ENCODE data around the gene CDC42EP1. TPM values are rescaled to one million over a fixed set of nuclear protein-coding genes. Genes with fewer than 3 reads are reported as not detected.
"Not testable (repeated sequence)": the region's sequence is repeated elsewhere in the genome, so short reads cannot be mapped to it uniquely, and the experiment has no call there.

CDC42EP1 gene
- total RNA-seq, 4 donors from 2014 or later: 22.3 to 41.0 (median 34.7) TPM

GRCh38 chr22:37521236-37521739 lies 39.0 kb upstream of the CDC42EP1 start:
- no peak overlapping the region for H3K4me3 ChIP-seq
- H3K27me3 ChIP-seq: no peaks in the 10 kb centered on the region
- H3K9me3 ChIP-seq: no peaks in the 10 kb centered on the region
- peak overlapping the region in 3 of 4 donors; percentile 12 to 85 (median 65) for H3K27ac ChIP-seq
- H3K4me1 ChIP-seq: peaks cover 0 to 34% (median 10%) of the 10 kb centered on the region in 4 donors
- DNase-seq: peak in 2 of 3 donors; percentile 77 to 81
- H3K36me3 ChIP-seq: peaks cover 0 to under 1% (median 0%) of the 10 kb centered on the region in 3 donors
- TF ChIP-seq CTCF (IDR thresholded peaks at IDR 0.05) (no peak), POLR2A (IDR thresholded peaks at IDR 0.05) (peak in 1 of 2 donors; percentile 25)

- DNase-seq: no peak
- no peaks in the 10 kb centered on the region for H3K27me3 ChIP-seq
These were observed 37.8 kb upstream of the CDC42EP1 start for GRCh38 chr22:37522482-37522881.

GRCh38 chr22:37525073-37525745 lies 35.1 kb upstream of the CDC42EP1 start:
- peak in 2 of 3 donors; percentile 50 to 66 for DNase-seq
- H3K4me1 ChIP-seq: peaks cover 0 to 35% (median 8%) of the 10 kb centered on the region in 4 donors
- H3K27me3 ChIP-seq: no peaks in the 10 kb centered on the region
- no peak overlapping the region for H3K27ac ChIP-seq
- no peaks in the 10 kb centered on the region for H3K9me3 ChIP-seq
- TF ChIP-seq CTCF (IDR thresholded peaks at IDR 0.05) (no peak), POLR2A (IDR thresholded peaks at IDR 0.05) (no peak)
- H3K4me3 ChIP-seq: no peak overlapping the region
- H3K36me3 ChIP-seq: no peaks in the 10 kb centered on the region

More at GRCh38 chr22:37522482-37522881, 37.8 kb upstream of the CDC42EP1 start:
- Histone ChIP-seq H3K4me3 (no peak overlapping the region), H3K27ac (no peak overlapping the region), H3K9me3 (no peaks in the 10 kb centered on the region), H3K4me1 (peaks cover 0 to 34% (median 10%) of the 10 kb centered on the region in 4 donors), H3K36me3 (no peaks in the 10 kb centered on the region)
- peak in 1 of 6 experiments; percentile 2 for TF ChIP-seq CTCF (IDR thresholded peaks at IDR 0.05)
- no peak for TF ChIP-seq POLR2A (IDR thresholded peaks at IDR 0.05)

- H3K9me3 ChIP-seq: no peaks in the 10 kb centered on the region
- TF ChIP-seq POLR2A (IDR thresholded peaks at IDR 0.05) (no peak), CTCF (IDR thresholded peaks at IDR 0.05) (no peak)
- H3K36me3 ChIP-seq: no peaks in the 10 kb centered on the region
- H3K4me3 ChIP-seq: no peak overlapping the region
- H3K27ac ChIP-seq: no peak overlapping the region
- peak in 1 of 3 donors; percentile 44 for DNase-seq
- no peaks in the 10 kb centered on the region for H3K27me3 ChIP-seq
- H3K4me1 ChIP-seq: peaks cover 0 to 31% (median 6%) of the 10 kb centered on the region in 4 donors
These were observed 34.4 kb upstream of the CDC42EP1 start for GRCh38 chr22:37525746-37526350.

GRCh38 chr22:37526376-37526775 lies 33.9 kb upstream of the CDC42EP1 start:
- TF ChIP-seq CTCF (IDR thresholded peaks at IDR 0.05): no peak
- no peak for TF ChIP-seq POLR2A (IDR thresholded peaks at IDR 0.05)
- Histone ChIP-seq H3K9me3 (no peaks in the 10 kb centered on the region), H3K27me3 (no peaks in the 10 kb centered on the region), H3K4me3 (no peak overlapping the region), H3K36me3 (no peaks in the 10 kb centered on the region), H3K27ac (no peak overlapping the region), H3K4me1 (peaks cover 0 to 26% (median 4%) of the 10 kb centered on the region in 4 donors)
- no peak for DNase-seq

GRCh38 chr22:37527081-37527752 lies 33.1 kb upstream of the CDC42EP1 start:
- H3K9me3 ChIP-seq, H3K4me3 ChIP-seq, H3K36me3 ChIP-seq, DNase-seq, H3K27ac ChIP-seq, H3K27me3 ChIP-seq: not testable (repeated sequence)
- H3K4me1 ChIP-seq: peaks cover 0 to 19% (median 4%) of the 10 kb centered on the region in 4 donors

GRCh38 chr22:37527952-37528351 lies 32.3 kb upstream of the CDC42EP1 start:
- H3K36me3 ChIP-seq, DNase-seq, H3K27ac ChIP-seq, H3K4me3 ChIP-seq, H3K9me3 ChIP-seq, H3K27me3 ChIP-seq: not testable (repeated sequence)
- peaks cover 0 to 12% (median 4%) of the 10 kb centered on the region in 4 donors for H3K4me1 ChIP-seq

Measured in Peyer's patch (tissue), 4 donors.